Measurements from ENCODE around the gene RPS15A.
"Not testable (repeated sequence)": the region's sequence is repeated elsewhere in the genome, so short reads cannot be mapped to it uniquely, and the experiment has no call there.

Gene RPS15A

GRCh38 chr16:18740027-18740426 is 50.1 kb downstream of the RPS15A start:
- not testable (repeated sequence) for DNase-seq

GRCh38 chr16:18738768-18739167 is 51.4 kb downstream of the RPS15A start:
- not testable (repeated sequence) for DNase-seq

GRCh38 chr16:18734279-18734678 is 55.9 kb downstream of the RPS15A start:
- not testable (repeated sequence) for DNase-seq

Measured in hematopoietic multipotent progenitor cell treated with erythropoietin and hydrocortisone succinate and interleukin-3 and kit ligand, for 6 days (in vitro differentiated cells).